ENCODE data around the gene ZBTB16.

Gene ZBTB16

GRCh38 chr11:114180301-114181055 is 121.0 kb downstream of the ZBTB16 start:
- in situ Hi-C loops (cut with MboI; ENCODE audit: low pct_unique_long_range_greater_than_20kb, low sequenced_read_pairs, unreplicated experiment), result no loop called here
- no peak for TF ChIP-seq CTCF (IDR thresholded peaks at IDR 0.05; ENCODE audit: extremely low read depth, insufficient read depth, missing control alignments)
- no peak for DNase-seq (ENCODE audit: low spot score)

GRCh38 chr11:114181195-114181594 is 121.7 kb downstream of the ZBTB16 start:
- DNase-seq (ENCODE audit: low spot score), result no peak
- TF ChIP-seq CTCF (IDR thresholded peaks at IDR 0.05; ENCODE audit: extremely low read depth, insufficient read depth, missing control alignments), result no peak
- in situ Hi-C loops (cut with MboI; ENCODE audit: low pct_unique_long_range_greater_than_20kb, low sequenced_read_pairs, unreplicated experiment), result no loop called here

GRCh38 chr11:114181752-114182151 is 122.2 kb downstream of the ZBTB16 start:
- TF ChIP-seq CTCF (IDR thresholded peaks at IDR 0.05; ENCODE audit: extremely low read depth, insufficient read depth, missing control alignments), result no peak
- in situ Hi-C loops (cut with MboI; ENCODE audit: low pct_unique_long_range_greater_than_20kb, low sequenced_read_pairs, unreplicated experiment), result no loop called here
- DNase-seq (ENCODE audit: low spot score), result no peak

GRCh38 chr11:114182471-114183043 is 123.0 kb downstream of the ZBTB16 start:
- TF ChIP-seq CTCF (IDR thresholded peaks at IDR 0.05; ENCODE audit: extremely low read depth, insufficient read depth, missing control alignments), result no peak
- DNase-seq (ENCODE audit: low spot score), result no peak
- in situ Hi-C loops (cut with MboI; ENCODE audit: low pct_unique_long_range_greater_than_20kb, low sequenced_read_pairs, unreplicated experiment), result no loop called here

GRCh38 chr11:114183044-114183511 is 123.6 kb downstream of the ZBTB16 start:
- in situ Hi-C loops (cut with MboI; ENCODE audit: low pct_unique_long_range_greater_than_20kb, low sequenced_read_pairs, unreplicated experiment), result no loop called here
- no peak for TF ChIP-seq CTCF (IDR thresholded peaks at IDR 0.05; ENCODE audit: extremely low read depth, insufficient read depth, missing control alignments)
- DNase-seq (ENCODE audit: low spot score), result no peak

GRCh38 chr11:114185436-114185835 is 125.9 kb downstream of the ZBTB16 start:
- in situ Hi-C loops (cut with MboI; ENCODE audit: low pct_unique_long_range_greater_than_20kb, low sequenced_read_pairs, unreplicated experiment), result no loop called here
- TF ChIP-seq CTCF (IDR thresholded peaks at IDR 0.05; ENCODE audit: extremely low read depth, insufficient read depth, missing control alignments), result no peak
- DNase-seq (ENCODE audit: low spot score), result no peak
